Activated CD4-positive, alpha-beta memory T cell treated with anti-CD3 and anti-CD28 coated beads, Interleukin-2, amount 10 ng/mL, durations not matched to agents 7 days and 5 days (primary cell): ENCODE data around the gene CTNS. TPM values are rescaled to one million over a fixed set of nuclear protein-coding genes. Genes with fewer than 3 reads are reported as not detected.

ENCODE experiments used
- CTCF ChIA-PET: fragments of 350-600 bp; sonication (Branson Sonifier 250); formaldehyde crosslinking; loops from one replicate; lab custom pipeline; 2021; ENCODE audit warnings: antibody characterized with exemption, inconsistent platforms; lab: Charles Lee
- POLR2A ChIA-PET: fragments of 350-600 bp; sonication (Branson Sonifier 250); formaldehyde crosslinking; loops from one replicate; lab custom pipeline; 2021; ENCODE audit warnings: antibody characterized with exemption; lab: Charles Lee
- DNase-seq: peaks from one replicate; pipeline ENCODE4 v3.0.0-alpha.2; 2020
- H3K27ac Mint-ChIP-seq: one replicate; pipeline ENCODE4 v1.8.0; 2021; ENCODE audit warnings: mild to moderate bottlenecking, mixed read lengths
- H3K27me3 Mint-ChIP-seq: one replicate; pipeline ENCODE4 v1.8.0; 2021; ENCODE audit warnings: mixed read lengths
- H3K36me3 Mint-ChIP-seq: one replicate; pipeline ENCODE4 v1.8.0; 2021; ENCODE audit warnings: low read depth, mixed read lengths
- H3K4me1 Mint-ChIP-seq: one replicate; pipeline ENCODE4 v1.8.0; 2021; ENCODE audit warnings: mixed read lengths
- H3K4me3 Mint-ChIP-seq: one replicate; pipeline ENCODE4 v1.8.0; 2021; ENCODE audit warnings: mild to moderate bottlenecking, mixed read lengths
- H3K9me3 Mint-ChIP-seq: one replicate; pipeline ENCODE4 v1.8.0; 2021; ENCODE audit warnings: mixed read lengths
- total RNA-seq, 2 experiments: library from RNA; stranded (reverse); gene quantifications; one replicate each; pipeline ENCODE4 v1.2.3, GENCODE V29; 2021

The CTNS gene
- total RNA-seq, 2 experiments from 2014 or later, result 24.5 to 26.5 TPM

- no peaks in the 10 kb centered on the region for H3K9me3 Mint-ChIP-seq
- peak; percentile 33 for DNase-seq
- peak overlapping the region; percentile 26 for H3K27ac Mint-ChIP-seq
- H3K27me3 Mint-ChIP-seq, result no peaks in the 10 kb centered on the region
- H3K4me3 Mint-ChIP-seq, result peak overlapping the region; percentile 96
- H3K36me3 Mint-ChIP-seq, result peaks cover 12% of the 10 kb centered on the region
- peaks cover 31% of the 10 kb centered on the region for H3K4me1 Mint-ChIP-seq
- CTCF ChIA-PET, result interaction anchor here (0.6 to 0.9 kb wide), 4 partner anchors 13 to 56 kb away, joined by 3 to 4 read pairs (median 3); partner anchors contain the start of gene HASPIN
- POLR2A ChIA-PET, result interaction anchor here (0.7 to 3.1 kb wide), 5 partner anchors 10 to 73 kb away, joined by 3 to 16 read pairs (median 4); partner anchors contain the start of genes CTNS and SHPK
These were observed 31.1 kb downstream of the CTNS start for GRCh38 chr17:3667366-3668278.

GRCh38 chr17:3668279-3669084 lies 31.9 kb downstream of the CTNS start, which contains the start of the genes EMC6 and TAX1BP3:
TSS of gene EMC6 (plus strand) at chr17:3668812. CDS start at chr17:3669147, 335 bp downstream.
TSS of gene TAX1BP3 (minus strand) at chr17:3668578. CDS start at chr17:3668526, 52 bp downstream.
- ChIA-PET CTCF (interaction anchor here (0.7 to 1.0 kb wide), 2 partner anchors 14 to 159 kb away, joined by 3 read pairs; no protein-coding TSS in a partner anchor), POLR2A (interaction anchor here (0.6 to 3.1 kb wide), 8 partner anchors 9 to 55 kb away, joined by 3 to 16 read pairs (median 4); partner anchors contain the start of genes CTNS, HASPIN, P2RX5 and SHPK)
- no peaks in the 10 kb centered on the region for H3K9me3 Mint-ChIP-seq
- peaks cover 16% of the 10 kb centered on the region for H3K36me3 Mint-ChIP-seq
- H3K4me3 Mint-ChIP-seq, result peak within 1 kb of the TSS; percentile 96
- H3K27me3 Mint-ChIP-seq, result no peaks in the 10 kb centered on the region
- peaks cover 31% of the 10 kb centered on the region for H3K4me1 Mint-ChIP-seq
- peak within 1 kb of the TSS; percentile 76 for H3K27ac Mint-ChIP-seq
- peak; percentile 99 for DNase-seq

- ChIA-PET POLR2A (interaction anchor here (0.6 to 3.1 kb wide), 8 partner anchors 8 to 54 kb away, joined by 3 to 16 read pairs (median 4); partner anchors contain the start of genes CTNS, HASPIN, P2RX5 and SHPK), CTCF (interaction anchor here (0.7 to 1.0 kb wide), 2 partner anchors 14 to 159 kb away, joined by 3 read pairs; no protein-coding TSS in a partner anchor)
- Mint-ChIP-seq H3K27me3 (no peaks in the 10 kb centered on the region), H3K36me3 (peaks cover 16% of the 10 kb centered on the region), H3K4me1 (peaks cover 31% of the 10 kb centered on the region), H3K4me3 (peak overlapping the region; percentile 96), H3K27ac (peak overlapping the region; percentile 76), H3K9me3 (no peaks in the 10 kb centered on the region)
- DNase-seq, result no peak
These were observed 32.5 kb downstream of the CTNS start for GRCh38 chr17:3669085-3669347.

GRCh38 chr17:3669548-3669947 lies 33.0 kb downstream of the CTNS start:
- POLR2A ChIA-PET, result interaction anchor here (0.6 to 1.4 kb wide), 4 partner anchors 15 to 54 kb away, joined by 3 to 7 read pairs (median 4); partner anchors contain the start of genes HASPIN and P2RX5
- Mint-ChIP-seq H3K27me3 (no peaks in the 10 kb centered on the region), H3K9me3 (no peaks in the 10 kb centered on the region), H3K27ac (peak overlapping the region; percentile 76), H3K4me1 (peaks cover 31% of the 10 kb centered on the region), H3K36me3 (peaks cover 16% of the 10 kb centered on the region), H3K4me3 (peak overlapping the region; percentile 96)
- CTCF ChIA-PET, result interaction anchor here (1.3 kb wide), 1 partner anchor 13 kb away, joined by 3 read pairs; no protein-coding TSS in a partner anchor
- no peak for DNase-seq

GRCh38 chr17:3672571-3672970 lies 36.0 kb downstream of the CTNS start:
- DNase-seq, result no peak
- H3K36me3 Mint-ChIP-seq, result peaks cover 16% of the 10 kb centered on the region
- CTCF ChIA-PET, result interaction anchor here (1.2 to 1.5 kb wide), 2 partner anchors 36 to 51 kb away, joined by 3 to 5 read pairs; partner anchors contain the start of genes CTNS, HASPIN and SHPK

GRCh38 chr17:3675886-3676285 lies 39.3 kb downstream of the CTNS start:
- Mint-ChIP-seq H3K27me3 (no peaks in the 10 kb centered on the region), H3K4me1 (peaks cover 10% of the 10 kb centered on the region), H3K4me3 (no peak overlapping the region), H3K27ac (no peak overlapping the region), H3K36me3 (peaks cover 9% of the 10 kb centered on the region), H3K9me3 (no peaks in the 10 kb centered on the region)
- POLR2A ChIA-PET, result no interaction called here
- CTCF ChIA-PET, result no interaction called here
- DNase-seq, result no peak

More at GRCh38 chr17:3672571-3672970, 36.0 kb downstream of the CTNS start:
- Mint-ChIP-seq H3K4me3 (no peak overlapping the region), H3K27ac (no peak overlapping the region), H3K4me1 (peaks cover 18% of the 10 kb centered on the region), H3K9me3 (no peaks in the 10 kb centered on the region), H3K27me3 (no peaks in the 10 kb centered on the region)
- POLR2A ChIA-PET, result no interaction called here

- H3K4me3 Mint-ChIP-seq, result no peak overlapping the region
- CTCF ChIA-PET, result no interaction called here
These were observed 41.7 kb downstream of the CTNS start for GRCh38 chr17:3678095-3678820.

GRCh38 chr17:3678821-3679530 lies 42.4 kb downstream of the CTNS start:
- POLR2A ChIA-PET, result interaction anchor here (0.7 to 1.2 kb wide), 4 partner anchors 10 to 36 kb away, joined by 3 to 4 read pairs (median 3); partner anchors contain the start of genes EMC6 and TAX1BP3
- H3K27me3 Mint-ChIP-seq, result no peaks in the 10 kb centered on the region
- peaks cover 27% of the 10 kb centered on the region for H3K4me1 Mint-ChIP-seq
- no peak overlapping the region for H3K4me3 Mint-ChIP-seq
- H3K27ac Mint-ChIP-seq, result no peak overlapping the region
- peaks cover 10% of the 10 kb centered on the region for H3K36me3 Mint-ChIP-seq
- no peaks in the 10 kb centered on the region for H3K9me3 Mint-ChIP-seq
- no peak for DNase-seq
- CTCF ChIA-PET, result interaction anchor here (0.7 kb wide), 1 partner anchor 59 kb away, joined by 3 read pairs; no protein-coding TSS in a partner anchor

More at GRCh38 chr17:3678095-3678820, 41.7 kb downstream of the CTNS start:
- H3K36me3 Mint-ChIP-seq, result peaks cover 10% of the 10 kb centered on the region
- no peak for DNase-seq
- no peak overlapping the region for H3K27ac Mint-ChIP-seq
- H3K9me3 Mint-ChIP-seq, result no peaks in the 10 kb centered on the region
- POLR2A ChIA-PET, result interaction anchor here (1.0 kb wide), 1 partner anchor 9 kb away, joined by 3 read pairs; the partner anchor contains the start of genes EMC6 and TAX1BP3
- H3K27me3 Mint-ChIP-seq, result no peaks in the 10 kb centered on the region
- peaks cover 25% of the 10 kb centered on the region for H3K4me1 Mint-ChIP-seq

- DNase-seq, result no peak
- ChIA-PET CTCF (interaction anchor here (0.7 kb wide), 1 partner anchor 59 kb away, joined by 3 read pairs; no protein-coding TSS in a partner anchor), POLR2A (interaction anchor here (0.7 to 1.2 kb wide), 3 partner anchors 11 to 35 kb away, joined by 3 to 4 read pairs (median 3); no protein-coding TSS in a partner anchor)
- Mint-ChIP-seq H3K27me3 (no peaks in the 10 kb centered on the region), H3K27ac (peak overlapping the region; percentile 35), H3K4me3 (no peak overlapping the region), H3K9me3 (no peaks in the 10 kb centered on the region), H3K4me1 (peaks cover 27% of the 10 kb centered on the region), H3K36me3 (peaks cover 10% of the 10 kb centered on the region)
These were observed 43.1 kb downstream of the CTNS start for GRCh38 chr17:3679531-3680126.

- no peak for DNase-seq
- Mint-ChIP-seq H3K36me3 (peaks cover 10% of the 10 kb centered on the region), H3K27me3 (no peaks in the 10 kb centered on the region), H3K9me3 (no peaks in the 10 kb centered on the region), H3K27ac (no peak overlapping the region), H3K4me3 (no peak overlapping the region), H3K4me1 (peaks cover 27% of the 10 kb centered on the region)
- ChIA-PET CTCF (interaction anchor here (0.5 kb wide), 1 partner anchor 27 kb away, joined by 4 read pairs; no protein-coding TSS in a partner anchor), POLR2A (no interaction called here)
These were observed 44.5 kb downstream of the CTNS start for GRCh38 chr17:3681057-3681456.
